ENCODE results near the gene SLC25A26. TPM values are rescaled to one million over a fixed set of nuclear protein-coding genes. Genes with fewer than 3 reads are reported as not detected.

SLC25A26 gene
- total RNA-seq, 3 donors from 2014 or later: 25.6 to 31.4 (median 30.9) TPM

DNA sequence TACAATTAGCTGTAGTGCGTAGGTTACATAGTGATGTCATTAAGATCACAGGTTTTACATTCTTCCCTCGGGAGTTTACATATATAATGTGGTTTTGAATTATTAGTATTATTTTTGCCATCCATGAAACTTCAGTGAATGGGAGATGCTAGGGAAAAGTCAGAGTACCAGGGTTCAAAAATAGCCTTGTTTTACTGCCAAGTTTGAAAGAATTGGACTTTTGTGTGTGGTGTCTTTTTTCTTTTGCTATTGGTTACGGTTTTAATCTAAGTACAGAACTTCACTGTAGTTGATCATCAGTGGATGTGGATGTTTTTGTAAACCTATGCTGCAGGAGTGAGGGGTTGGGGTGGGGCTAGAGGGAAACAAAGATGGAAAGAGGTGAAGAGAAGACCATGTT, 20.7 kb downstream of the SLC25A26 start:
- intact Hi-C loops (cut with DNase I; ENCODE audit: low total_unique reads): no loop called here
- no peaks in the 10 kb centered on the region for H3K36me3 ChIP-seq
- no peak for TF ChIP-seq POLR2A (IDR thresholded peaks at IDR 0.05)
- TF ChIP-seq, protein P1, sequence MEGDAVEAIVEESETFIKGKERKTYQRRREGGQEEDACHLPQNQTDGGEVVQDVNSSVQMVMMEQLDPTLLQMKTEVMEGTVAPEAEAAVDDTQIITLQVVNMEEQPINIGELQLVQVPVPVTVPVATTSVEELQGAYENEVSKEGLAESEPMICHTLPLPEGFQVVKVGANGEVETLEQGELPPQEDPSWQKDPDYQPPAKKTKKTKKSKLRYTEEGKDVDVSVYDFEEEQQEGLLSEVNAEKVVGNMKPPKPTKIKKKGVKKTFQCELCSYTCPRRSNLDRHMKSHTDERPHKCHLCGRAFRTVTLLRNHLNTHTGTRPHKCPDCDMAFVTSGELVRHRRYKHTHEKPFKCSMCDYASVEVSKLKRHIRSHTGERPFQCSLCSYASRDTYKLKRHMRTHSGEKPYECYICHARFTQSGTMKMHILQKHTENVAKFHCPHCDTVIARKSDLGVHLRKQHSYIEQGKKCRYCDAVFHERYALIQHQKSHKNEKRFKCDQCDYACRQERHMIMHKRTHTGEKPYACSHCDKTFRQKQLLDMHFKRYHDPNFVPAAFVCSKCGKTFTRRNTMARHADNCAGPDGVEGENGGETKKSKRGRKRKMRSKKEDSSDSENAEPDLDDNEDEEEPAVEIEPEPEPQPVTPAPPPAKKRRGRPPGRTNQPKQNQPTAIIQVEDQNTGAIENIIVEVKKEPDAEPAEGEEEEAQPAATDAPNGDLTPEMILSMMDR (IDR thresholded peaks at IDR 0.05): no peak

DNA sequence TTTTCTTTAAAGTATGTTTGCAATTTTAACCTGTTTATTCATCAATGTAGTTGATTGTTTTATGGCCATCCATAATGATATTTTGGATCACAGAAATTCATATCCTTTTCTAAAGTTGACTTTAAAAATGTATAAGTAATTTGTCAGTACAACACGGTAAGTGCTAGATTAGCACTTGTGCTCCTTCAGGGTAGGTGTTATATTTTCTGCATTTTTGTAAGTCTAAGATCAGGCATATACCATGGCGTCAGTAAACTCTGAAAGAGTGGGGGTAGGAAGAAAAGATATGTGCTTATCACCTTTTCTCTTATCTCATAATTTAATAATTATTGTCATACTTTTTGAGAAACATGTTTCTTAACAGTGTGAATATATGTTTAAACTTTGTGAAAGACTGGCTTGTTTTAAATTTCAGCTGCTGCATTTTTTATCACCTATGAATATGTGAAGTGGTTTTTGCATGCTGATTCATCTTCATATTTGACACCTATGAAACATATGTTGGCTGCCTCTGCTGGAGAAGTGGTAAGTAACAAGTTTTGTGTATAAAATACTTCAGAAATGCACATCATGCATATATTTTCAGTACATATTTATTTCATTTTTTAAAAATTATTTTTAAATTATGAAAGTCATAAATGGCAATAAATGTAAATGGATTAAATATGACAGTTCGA, 22.1 kb downstream of the SLC25A26 start:
- no peaks in the 10 kb centered on the region for H3K36me3 ChIP-seq

More for the DNA sequence above, 20.7 kb downstream of the SLC25A26 start:
- DNase-seq (ENCODE audit: low spot score in 2 of 2): no peak
- H3K9me3 ChIP-seq: peaks cover 0 to 5% of the 10 kb centered on the region in 2 donors
- no peak overlapping the region for H3K4me3 ChIP-seq
- no peak overlapping the region for H3K27ac ChIP-seq
- H3K27me3 ChIP-seq: no peaks in the 10 kb centered on the region
- H3K4me1 ChIP-seq: no peaks in the 10 kb centered on the region

DNA sequence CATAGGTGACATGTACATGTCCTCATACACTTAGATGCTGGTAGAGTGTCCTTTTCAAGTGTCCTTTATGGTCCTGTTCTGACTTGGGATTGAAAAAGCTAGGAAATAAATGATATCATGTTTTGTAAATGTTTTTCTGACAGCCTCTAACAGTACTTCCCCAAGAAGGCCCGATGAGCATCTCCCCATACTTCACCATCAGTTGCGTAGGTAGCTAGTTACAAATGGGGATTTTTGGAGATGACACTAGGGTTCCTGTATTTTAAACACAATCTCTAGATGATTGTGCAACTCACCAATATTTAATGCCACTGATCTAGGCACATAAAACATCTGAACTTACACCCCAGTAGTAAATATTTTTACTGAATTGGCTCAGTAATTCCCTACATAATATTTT, 27.8 kb downstream of the SLC25A26 start:
- no peak for DNase-seq (ENCODE audit: low spot score in 2 of 2)
- H3K4me1 ChIP-seq: no peaks in the 10 kb centered on the region
- no peaks in the 10 kb centered on the region for H3K9me3 ChIP-seq
- H3K4me3 ChIP-seq: no peak overlapping the region
- no peaks in the 10 kb centered on the region for H3K27me3 ChIP-seq
- TF ChIP-seq, protein P1 (IDR thresholded peaks at IDR 0.05): no peak
- TF ChIP-seq POLR2A (IDR thresholded peaks at IDR 0.05): no peak
- no peak for TF ChIP-seq POLR2AphosphoS5 (IDR thresholded peaks at IDR 0.05)
- intact Hi-C loops (cut with DNase I; ENCODE audit: low total_unique reads): no loop called here
- no peak overlapping the region for H3K27ac ChIP-seq
- H3K36me3 ChIP-seq: no peaks in the 10 kb centered on the region

More for the DNA sequence above, 22.1 kb downstream of the SLC25A26 start:
- intact Hi-C loops (cut with DNase I; ENCODE audit: low total_unique reads): no loop called here
- no peak overlapping the region for H3K4me3 ChIP-seq
- no peaks in the 10 kb centered on the region for H3K27me3 ChIP-seq
- no peak for DNase-seq (ENCODE audit: low spot score in 2 of 2)
- H3K4me1 ChIP-seq: no peaks in the 10 kb centered on the region
- H3K9me3 ChIP-seq: peaks cover 0 to 5% of the 10 kb centered on the region in 2 donors
- no peak overlapping the region for H3K27ac ChIP-seq
- no peak for TF ChIP-seq POLR2A (IDR thresholded peaks at IDR 0.05)
- no peak for TF ChIP-seq POLR2AphosphoS5 (IDR thresholded peaks at IDR 0.05)
- TF ChIP-seq, protein P1 (IDR thresholded peaks at IDR 0.05): no peak

DNA sequence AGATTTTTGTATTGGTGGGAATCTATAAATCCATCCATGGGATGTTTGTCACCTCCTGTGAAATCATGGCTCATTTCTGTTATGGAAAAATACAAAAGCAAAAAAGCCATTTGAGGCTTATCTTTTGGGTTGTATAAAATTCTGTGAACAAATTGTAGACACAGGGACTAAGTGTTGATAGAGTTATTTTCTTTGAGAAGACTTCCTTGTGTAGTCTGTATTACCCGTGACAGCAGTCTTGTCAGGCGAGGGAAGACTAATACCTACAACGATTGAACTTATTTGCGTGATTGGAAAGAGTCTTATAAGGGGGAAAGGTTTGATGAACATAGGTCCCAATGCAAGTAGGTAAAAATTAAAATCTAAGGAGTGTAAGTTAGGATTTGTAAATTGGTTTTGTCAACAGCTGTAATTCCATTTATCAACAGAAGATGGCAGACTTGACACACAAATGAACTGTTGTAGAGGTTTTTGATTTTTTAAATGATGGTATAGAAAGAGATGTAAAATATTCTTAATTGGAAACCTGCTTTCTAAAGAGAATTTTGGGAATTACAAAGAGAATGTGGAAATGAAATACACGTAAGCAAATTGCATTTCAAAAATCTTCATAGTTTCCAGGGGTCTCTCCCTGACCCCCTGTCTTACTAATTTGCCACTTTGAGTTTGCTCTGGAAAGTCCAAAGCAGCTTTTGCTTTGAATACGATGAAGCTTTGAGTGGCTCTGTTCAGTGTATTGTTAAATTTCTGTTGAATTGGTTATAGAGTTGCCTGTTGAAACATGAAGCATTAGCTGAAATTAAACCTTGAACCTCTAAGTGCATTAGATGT, 33.2 kb downstream of the SLC25A26 start:
- no peaks in the 10 kb centered on the region for H3K4me1 ChIP-seq
- no peak for TF ChIP-seq POLR2AphosphoS5 (IDR thresholded peaks at IDR 0.05)
- TF ChIP-seq, protein P1 (IDR thresholded peaks at IDR 0.05): peak; percentile 64 to 81 (median 79)
- H3K4me3 ChIP-seq: no peak overlapping the region
- no peak overlapping the region for H3K27ac ChIP-seq
- no peaks in the 10 kb centered on the region for H3K36me3 ChIP-seq
- intact Hi-C loops (cut with DNase I; ENCODE audit: low total_unique reads): no loop called here
- no peak for DNase-seq (ENCODE audit: low spot score in 2 of 2)
- no peaks in the 10 kb centered on the region for H3K9me3 ChIP-seq
- H3K27me3 ChIP-seq: no peaks in the 10 kb centered on the region

DNA sequence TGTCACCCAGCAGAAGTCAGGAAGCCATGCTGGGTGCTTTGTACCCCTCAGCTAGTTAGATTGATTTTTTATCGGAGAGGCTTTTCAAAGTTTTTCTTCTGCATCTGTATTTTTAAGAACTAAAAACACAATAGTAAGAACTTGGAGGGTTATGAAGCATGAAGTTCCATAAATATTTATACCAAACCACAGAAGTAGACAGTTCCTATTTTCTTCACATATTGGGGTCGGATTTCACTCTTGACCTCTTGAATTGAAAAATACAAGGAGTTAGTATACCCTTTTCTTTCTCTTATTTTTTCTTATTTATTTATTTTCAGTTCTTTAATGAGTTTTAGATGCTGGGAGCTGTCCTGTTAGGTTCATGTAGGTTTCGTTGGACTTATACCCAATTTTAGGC, 35.1 kb downstream of the SLC25A26 start:
- intact Hi-C loops (cut with DNase I; ENCODE audit: low total_unique reads): no loop called here
- Histone ChIP-seq H3K27me3 (no peaks in the 10 kb centered on the region), H3K4me3 (no peak overlapping the region), H3K9me3 (no peaks in the 10 kb centered on the region), H3K4me1 (no peaks in the 10 kb centered on the region), H3K36me3 (no peaks in the 10 kb centered on the region), H3K27ac (no peak overlapping the region)
- no peak for DNase-seq (ENCODE audit: low spot score in 2 of 2)
- TF ChIP-seq POLR2AphosphoS5 (IDR thresholded peaks at IDR 0.05): no peak
- TF ChIP-seq, protein P1 (IDR thresholded peaks at IDR 0.05): no peak
- no peak for TF ChIP-seq POLR2A (IDR thresholded peaks at IDR 0.05)
